Naive thymus-derived CD4-positive, alpha-beta T cell (primary cell): ENCODE measurements around the gene LNPK. TPM values are rescaled to one million over a fixed set of nuclear protein-coding genes. Genes with fewer than 3 reads are reported as not detected.

ENCODE experiments used
- polyA plus RNA-seq, 2 donors: library from polyadenylated mRNA; unstranded; fragments of 300-500 nt; fragmentation: Illumina TruSeq; gene quantifications; one replicate each; pipeline ENCODE4 v1.2.3, GENCODE V29; 2021
- total RNA-seq, 6 experiments: library from RNA in 5 of 6; stranded (reverse) in 5 of 6; gene quantifications; 1 replicate in 5 of 6; 2 replicates in 1 of 6; pipeline ENCODE4 v1.2.3 and lab custom pipeline; 2021 to 2026

LNPK gene
- total and polyA plus RNA-seq, 7 experiments from 2014 or later = 13.7 to 36.8 (median 24.0) TPM

Other genes with a start within 250 kb of the LNPK start
- gene EVX2, start 81.7 kb upstream of the LNPK start, total RNA-seq = not detected
- gene EVX2, start 81.7 kb upstream of the LNPK start, polyA plus RNA-seq = not detected
- not detected for gene HOXD13, start 90.5 kb upstream of the LNPK start, total RNA-seq
- not detected for gene HOXD13, start 90.5 kb upstream of the LNPK start, polyA plus RNA-seq
- not detected for gene HOXD12, start 97.5 kb upstream of the LNPK start, total RNA-seq
- not detected for gene HOXD12, start 97.5 kb upstream of the LNPK start, polyA plus RNA-seq
- gene HOXD11, start 105.0 kb upstream of the LNPK start, total RNA-seq = not detected
- gene HOXD11, start 105.0 kb upstream of the LNPK start, polyA plus RNA-seq = not detected
- gene HOXD10, start 114.5 kb upstream of the LNPK start, total RNA-seq = not detected
- not detected for gene HOXD10, start 114.5 kb upstream of the LNPK start, polyA plus RNA-seq
- not detected for gene HOXD9, start 120.5 kb upstream of the LNPK start, total RNA-seq
- not detected for gene HOXD9, start 120.5 kb upstream of the LNPK start, polyA plus RNA-seq
- not detected for gene HOXD8, start 127.4 kb upstream of the LNPK start, total RNA-seq
- gene HOXD8, start 127.4 kb upstream of the LNPK start, polyA plus RNA-seq = not detected
- not detected for gene HOXD4, start 149.3 kb upstream of the LNPK start, total RNA-seq
- not detected for gene HOXD4, start 149.3 kb upstream of the LNPK start, polyA plus RNA-seq
- not detected for gene HOXD3, start 155.0 kb upstream of the LNPK start, total RNA-seq
- gene HOXD3, start 155.0 kb upstream of the LNPK start, polyA plus RNA-seq = not detected
- gene HOXD1, start 186.4 kb upstream of the LNPK start, total RNA-seq = not detected
- not detected for gene HOXD1, start 186.4 kb upstream of the LNPK start, polyA plus RNA-seq